Mucosa of stomach (tissue), 1 donor: ENCODE results near the gene NPLOC4.
"Not testable (repeated sequence)": the region's sequence is repeated elsewhere in the genome, so short reads cannot be mapped to it uniquely, and the experiment has no call there.

ENCODE experiments used
- H3K27me3 ChIP-seq: one replicate; pipeline ENCODE4 v1.7.0; 2013; ENCODE audit warnings: mild to moderate bottlenecking, low read length; ENCODE audit not compliant: control insufficient read depth, insufficient read depth
- H3K36me3 ChIP-seq: one replicate; pipeline ENCODE4 v1.7.0; 2013; ENCODE audit warnings: low read length; ENCODE audit not compliant: control insufficient read depth, insufficient read depth
- H3K4me1 ChIP-seq: one replicate; pipeline ENCODE4 v1.7.0; 2013; ENCODE audit warnings: mild to moderate bottlenecking, low read length; ENCODE audit not compliant: control insufficient read depth, insufficient read depth
- H3K4me3 ChIP-seq: one replicate; pipeline ENCODE4 v1.7.0; 2013; ENCODE audit warnings: low read length
- H3K9ac ChIP-seq: one replicate; pipeline ENCODE4 v1.7.0; 2013; ENCODE audit warnings: mild to moderate bottlenecking, low read length, moderate library complexity
- H3K9me3 ChIP-seq: one replicate; pipeline ENCODE4 v1.7.0; 2013; ENCODE audit warnings: mild to moderate bottlenecking, low read length, moderate library complexity; ENCODE audit not compliant: control insufficient read depth
- donor health status: Pancreatic carcinoma.

The NPLOC4 gene

GRCh38 chr17:81644976-81645952 lies 8.4 kb upstream of the NPLOC4 start:
- Histone ChIP-seq H3K27me3 (peaks cover 29% of the 10 kb centered on the region), H3K9me3 (no peaks in the 10 kb centered on the region), H3K36me3 (no peaks in the 10 kb centered on the region), H3K4me1 (no peaks in the 10 kb centered on the region), H3K4me3 (no peak overlapping the region), H3K9ac (no peak overlapping the region)

- H3K9ac ChIP-seq: no peak overlapping the region
- no peaks in the 10 kb centered on the region for H3K4me1 ChIP-seq
Observed at GRCh38 chr17:81644496-81644895, 7.6 kb upstream of the NPLOC4 start.

GRCh38 chr17:81641825-81642489 lies 5.0 kb upstream of the NPLOC4 start:
- Histone ChIP-seq H3K4me1 (no peaks in the 10 kb centered on the region), H3K9me3 (no peaks in the 10 kb centered on the region), H3K9ac (no peak overlapping the region), H3K27me3 (peaks cover 4% of the 10 kb centered on the region), H3K36me3 (no peaks in the 10 kb centered on the region), H3K4me3 (no peak overlapping the region)

More at GRCh38 chr17:81644496-81644895, 7.6 kb upstream of the NPLOC4 start:
- peaks cover 25% of the 10 kb centered on the region for H3K27me3 ChIP-seq
- H3K4me3 ChIP-seq: no peak overlapping the region
- H3K9me3 ChIP-seq: no peaks in the 10 kb centered on the region
- no peaks in the 10 kb centered on the region for H3K36me3 ChIP-seq

GRCh38 chr17:81640011-81640410 lies 3.1 kb upstream of the NPLOC4 start:
- Histone ChIP-seq H3K4me3 (no peak overlapping the region), H3K36me3 (no peaks in the 10 kb centered on the region), H3K27me3 (no peaks in the 10 kb centered on the region), H3K9ac (no peak overlapping the region), H3K4me1 (peaks cover 10% of the 10 kb centered on the region), H3K9me3 (no peaks in the 10 kb centered on the region)

DNA sequence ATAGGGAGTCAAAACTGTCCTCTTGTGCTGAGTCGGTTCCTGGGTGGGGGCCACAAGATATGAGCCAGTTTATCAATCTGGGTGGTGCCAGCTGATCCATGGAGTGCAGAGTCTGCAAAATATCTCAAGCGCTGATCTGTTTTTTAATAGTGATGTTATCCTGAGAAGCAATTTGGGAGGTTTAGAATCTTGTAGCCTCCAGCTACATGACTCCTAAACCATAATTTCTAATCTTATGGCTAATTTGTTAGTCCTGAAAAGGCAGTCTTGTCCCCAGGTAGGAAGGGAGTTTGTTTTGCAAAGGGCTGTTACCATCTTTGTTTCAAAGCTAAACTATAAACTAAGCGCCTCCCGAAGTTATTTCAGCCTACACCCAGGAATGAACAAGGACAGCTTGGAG lies 1.8 kb upstream of the NPLOC4 start:
- H3K36me3 ChIP-seq: no peaks in the 10 kb centered on the region
- H3K4me3 ChIP-seq: no peak overlapping the region
- H3K4me1 ChIP-seq: peaks cover 10% of the 10 kb centered on the region
- no peaks in the 10 kb centered on the region for H3K27me3 ChIP-seq
- no peaks in the 10 kb centered on the region for H3K9me3 ChIP-seq
- no peak overlapping the region for H3K9ac ChIP-seq

DNA sequence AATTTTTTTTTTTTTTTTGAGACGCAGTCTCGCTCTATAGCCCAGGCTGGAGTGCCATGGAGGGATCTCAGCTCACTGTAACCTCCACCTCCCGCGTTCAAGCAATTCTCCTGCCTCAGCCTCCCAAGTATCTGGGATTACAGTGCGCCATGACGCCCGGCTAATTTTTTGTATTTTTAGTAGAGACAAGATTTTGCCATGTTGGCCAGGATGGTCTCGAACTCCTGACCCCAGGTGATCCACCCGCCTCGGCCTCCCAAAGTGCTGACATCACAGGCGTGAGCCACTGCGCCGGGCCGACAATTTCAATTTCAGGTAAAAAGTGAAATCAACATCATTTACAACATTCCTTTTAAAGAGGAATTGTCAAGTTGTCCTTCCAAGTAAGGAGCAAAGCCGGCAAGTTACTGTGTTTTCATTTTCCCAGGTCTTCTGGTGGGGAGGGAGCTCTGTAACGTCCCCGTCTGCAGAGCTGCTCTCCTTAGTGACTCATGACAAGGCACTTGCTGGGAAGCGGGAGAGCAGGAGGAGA lies 873 bp downstream of the NPLOC4 start:
- Histone ChIP-seq H3K4me3 (peak overlapping the region; percentile 28), H3K4me1 (peaks cover 10% of the 10 kb centered on the region), H3K9ac (peak overlapping the region; percentile 82), H3K9me3 (no peaks in the 10 kb centered on the region), H3K27me3 (no peaks in the 10 kb centered on the region), H3K36me3 (no peaks in the 10 kb centered on the region)

- Histone ChIP-seq H3K9me3 (no peaks in the 10 kb centered on the region), H3K9ac (peak overlapping the region; percentile 82), H3K4me3 (peak overlapping the region; percentile 28)
Observed at GRCh38 chr17:81635431-81635830, 1.5 kb downstream of the NPLOC4 start.

DNA sequence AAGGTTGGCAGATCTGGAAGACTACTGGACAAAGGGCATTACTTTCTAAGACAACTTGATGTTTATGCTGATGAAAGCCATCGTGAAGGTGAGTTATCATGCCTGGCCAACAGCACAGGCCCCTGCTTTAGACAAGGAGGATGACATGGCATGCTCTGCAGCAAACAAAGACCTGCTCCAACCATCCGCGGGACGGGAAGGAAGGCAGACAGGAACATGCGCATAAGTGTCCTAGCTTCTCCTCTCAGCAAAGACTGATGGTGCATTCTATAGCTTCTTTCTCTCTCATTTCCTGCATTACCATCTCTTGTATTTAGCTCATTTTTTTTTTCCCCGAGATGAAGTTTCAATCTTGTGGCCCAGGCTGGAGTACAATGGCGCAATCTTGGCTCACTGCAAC lies 5.4 kb downstream of the NPLOC4 start:
- H3K9ac ChIP-seq: no peak overlapping the region
- no peaks in the 10 kb centered on the region for H3K27me3 ChIP-seq
- no peak overlapping the region for H3K4me3 ChIP-seq
- no peaks in the 10 kb centered on the region for H3K9me3 ChIP-seq
- H3K36me3 ChIP-seq: peaks cover 5% of the 10 kb centered on the region
- H3K4me1 ChIP-seq: peaks cover 10% of the 10 kb centered on the region

More at GRCh38 chr17:81635431-81635830, 1.5 kb downstream of the NPLOC4 start:
- Histone ChIP-seq H3K27me3 (no peaks in the 10 kb centered on the region), H3K36me3 (no peaks in the 10 kb centered on the region), H3K4me1 (peaks cover 10% of the 10 kb centered on the region)

GRCh38 chr17:81630274-81630673 lies 6.6 kb downstream of the NPLOC4 start:
- Histone ChIP-seq H3K9me3 (no peaks in the 10 kb centered on the region), H3K4me3 (no peak overlapping the region), H3K27me3 (no peaks in the 10 kb centered on the region), H3K36me3 (peaks cover 7% of the 10 kb centered on the region), H3K4me1 (peaks cover 2% of the 10 kb centered on the region), H3K9ac (no peak overlapping the region)

DNA sequence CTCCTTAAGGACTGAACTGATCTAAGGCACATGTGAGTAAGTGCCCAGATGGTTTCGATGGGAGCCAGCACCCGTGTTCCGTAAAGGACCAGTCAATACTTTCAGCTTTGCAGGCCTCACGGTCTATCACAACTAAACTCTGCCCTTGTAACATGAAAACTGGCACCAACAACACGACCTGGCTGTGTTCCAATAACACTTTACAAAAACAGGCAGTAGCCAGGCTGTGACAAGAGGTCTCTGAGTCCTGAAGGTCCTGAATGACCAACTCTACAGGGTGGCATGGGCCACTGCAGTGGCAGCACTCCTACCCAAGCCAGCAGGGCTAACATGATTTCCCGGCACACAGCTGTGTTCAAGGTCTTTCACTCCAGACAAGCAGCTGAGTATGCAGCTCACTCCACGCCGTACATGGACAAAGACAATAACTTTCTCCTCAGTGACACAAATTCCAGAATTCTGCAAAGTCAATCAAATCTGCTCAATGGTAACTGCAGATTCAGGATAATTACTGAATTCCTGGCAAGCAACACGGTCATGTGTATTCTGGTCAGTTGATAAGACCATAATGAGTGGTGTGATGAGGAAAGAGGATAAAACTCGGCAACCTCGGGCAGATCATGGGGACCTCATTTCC lies 15.3 kb downstream of the NPLOC4 start:
- H3K4me3 ChIP-seq: no peak overlapping the region
- no peaks in the 10 kb centered on the region for H3K27me3 ChIP-seq
- no peak overlapping the region for H3K9ac ChIP-seq
- no peaks in the 10 kb centered on the region for H3K4me1 ChIP-seq
- H3K9me3 ChIP-seq: no peaks in the 10 kb centered on the region
- peaks cover 10% of the 10 kb centered on the region for H3K36me3 ChIP-seq

GRCh38 chr17:81618307-81618706 lies 18.6 kb downstream of the NPLOC4 start:
- not testable (repeated sequence) for H3K36me3 ChIP-seq

DNA sequence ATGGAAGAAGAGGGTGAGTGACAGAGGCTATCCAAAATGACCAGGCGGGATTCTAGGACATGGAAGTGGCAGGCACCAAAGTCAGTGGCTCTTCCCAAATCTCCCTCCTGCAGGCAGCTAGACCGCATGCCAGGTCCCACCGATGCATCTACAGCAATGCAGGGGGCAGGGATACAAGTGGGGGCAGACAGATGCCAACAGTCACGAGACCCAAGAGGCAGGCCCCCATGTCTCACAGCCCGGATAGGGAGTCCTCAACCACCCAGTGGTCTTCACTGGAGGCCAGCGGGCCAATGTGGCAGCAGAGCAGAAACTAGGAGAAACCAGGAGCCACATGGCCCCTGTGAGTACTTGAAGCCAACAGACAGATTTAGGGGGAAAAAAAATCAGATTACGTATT lies 20.0 kb downstream of the NPLOC4 start:
- H3K4me1 ChIP-seq: no peaks in the 10 kb centered on the region
- H3K27me3 ChIP-seq: no peaks in the 10 kb centered on the region
- no peak overlapping the region for H3K9ac ChIP-seq
- H3K36me3 ChIP-seq: peaks cover 5% of the 10 kb centered on the region
- no peak overlapping the region for H3K4me3 ChIP-seq
- no peaks in the 10 kb centered on the region for H3K9me3 ChIP-seq

More at GRCh38 chr17:81618307-81618706, 18.6 kb downstream of the NPLOC4 start:
- not testable (repeated sequence) for H3K9me3 ChIP-seq, H3K4me1 ChIP-seq, H3K9ac ChIP-seq, H3K4me3 ChIP-seq, H3K27me3 ChIP-seq
